H1 (cell line): ENCODE measurements around the gene CYLD. TPM values are rescaled to one million over a fixed set of nuclear protein-coding genes. Genes with fewer than 3 reads are reported as not detected.

Source experiments
- CTCF ChIA-PET: fragments of 300-600 bp; sonication (Branson Sonifier 250); formaldehyde crosslinking; loops from one replicate; lab custom pipeline; 2021; ENCODE audit not compliant: partially characterized antibody; lab: Charles Lee
- POLR2A ChIA-PET: fragments of 300-600 bp; sonication (Branson Sonifier 250); formaldehyde crosslinking; loops from one replicate; lab custom pipeline; 2021; ENCODE audit warnings: inconsistent platforms; ENCODE audit not compliant: partially characterized antibody; lab: Charles Lee
- DNase-seq, 2 experiments: peaks; one replicate each; pipeline versions ENCODE4 v3.0.0 to v3.0.0-alpha.2; 2010 to 2022; ENCODE audit warnings: low spot score in 2 of 2, low read depth in 1 of 2, mixed read lengths in 1 of 2
- FAIRE-seq: peaks from 2 replicates; lab custom pipeline; 2011; peaks lifted over from hg19 to GRCh38; lab: Jason Lieb, UNC
- H2AFZ ChIP-seq: 2 replicates; pipeline ENCODE4 v1.8.1; 2012; ENCODE audit warnings: low read length, inconsistent platforms
- H2AK5ac ChIP-seq: 2 replicates; pipeline ENCODE4 v1.6.1; 2013; ENCODE audit warnings: low read depth, low read length
- H2BK120ac ChIP-seq: replicated peaks from 2 replicates; pipeline ENCODE3; 2013; ENCODE audit warnings: low read depth, low read length, inconsistent platforms
- H2BK12ac ChIP-seq: 2 replicates; pipeline ENCODE4 v1.6.1; 2013; ENCODE audit warnings: low read depth, low read length
- H2BK15ac ChIP-seq: 2 replicates; pipeline ENCODE4 v1.6.1; 2013; ENCODE audit warnings: low read length
- H2BK20ac ChIP-seq: 2 replicates; pipeline ENCODE4 v1.6.1; 2013; ENCODE audit warnings: low read length
- H2BK5ac ChIP-seq: 2 replicates; pipeline ENCODE4 v1.6.1; 2013; ENCODE audit warnings: low read depth, low read length
- H3K14ac ChIP-seq: 2 replicates; pipeline ENCODE4 v1.6.1; 2013; ENCODE audit warnings: inconsistent platforms; ENCODE audit not compliant: insufficient read length
- H3K18ac ChIP-seq: 2 replicates; pipeline ENCODE4 v1.6.1; 2013; ENCODE audit warnings: low read length; ENCODE audit errors: extremely low read depth
- H3K23ac ChIP-seq: 2 replicates; pipeline ENCODE4 v1.6.1; 2013; ENCODE audit warnings: inconsistent platforms; ENCODE audit not compliant: insufficient read length
- H3K23me2 ChIP-seq: 2 replicates; pipeline ENCODE4 v1.6.1; 2013; ENCODE audit warnings: low read depth, low read length
- H3K27ac ChIP-seq: 2 replicates; pipeline ENCODE4 v1.6.1; 2011; ENCODE audit warnings: low read depth, low read length, inconsistent platforms
- H3K27me3 ChIP-seq, 4 experiments: replicated peaks in 1 of 4; 1 replicate in 1 of 4; 2 replicates in 3 of 4; pipeline versions ENCODE4 v1.6.1 to v1.8.1; 2011 to 2013; ENCODE audit warnings: low read length in 3 of 4, mild to moderate bottlenecking in 3 of 4, inconsistent platforms in 2 of 4, mixed read lengths in 2 of 4, moderate library complexity in 1 of 4; ENCODE audit not compliant: control insufficient read depth in 3 of 4, insufficient read depth in 3 of 4; ENCODE audit errors: extremely low read depth in 1 of 4
- H3K36me3 ChIP-seq, 4 experiments: 2 replicates each; pipeline versions ENCODE4 v1.6.1 to v1.8.1; 2011 to 2013; ENCODE audit warnings: mild to moderate bottlenecking in 4 of 4, low read length in 3 of 4, moderate library complexity in 2 of 4, control low read depth in 1 of 4, inconsistent platforms in 1 of 4; ENCODE audit not compliant: insufficient read depth in 4 of 4, control insufficient read depth in 2 of 4
- H3K4ac ChIP-seq: replicated peaks from 2 replicates; pipeline ENCODE3; 2013; ENCODE audit warnings: low read length, low read depth, mixed read lengths, inconsistent platforms; ENCODE audit not compliant: insufficient read length
- H3K4me1 ChIP-seq, 4 experiments: replicated peaks in 1 of 4; 1 replicate in 1 of 4; 2 replicates in 3 of 4; pipeline versions ENCODE4 v1.6.1 to v1.8.1; 2011 to 2013; ENCODE audit warnings: low read length in 3 of 4, inconsistent platforms in 2 of 4, mixed read lengths in 1 of 4; ENCODE audit not compliant: insufficient read depth in 4 of 4, control insufficient read depth in 3 of 4
- H3K4me2 ChIP-seq, 2 experiments: 2 replicates each; pipeline versions ENCODE4 v1.6.1 to v1.8.1; 2011 to 2013; ENCODE audit warnings: low read depth in 2 of 2, low read length in 2 of 2, control low read depth in 1 of 2, inconsistent platforms in 1 of 2, mild to moderate bottlenecking in 1 of 2; ENCODE audit not compliant: insufficient read depth in 1 of 2
- H3K4me3 ChIP-seq, 4 experiments: fragments of 200-600, 300-600 bp in 1 of 4; sonication (generic), shearing (Covaris generic), sonication (Bioruptor Twin) in 1 of 4; 2 replicates each; pipeline versions ENCODE4 v1.5.1 to v1.8.1; 2011 to 2016; ENCODE audit warnings: low read length in 4 of 4, low read depth in 3 of 4, control low read depth in 2 of 4, inconsistent platforms in 2 of 4, mild to moderate bottlenecking in 2 of 4, mixed read lengths in 1 of 4, moderate library complexity in 1 of 4; ENCODE audit not compliant: insufficient read depth in 2 of 4; ENCODE audit errors: extremely low read depth in 1 of 4
- H3K56ac ChIP-seq: replicated peaks from 2 replicates; pipeline ENCODE3; 2013; ENCODE audit warnings: low read depth, mild to moderate bottlenecking, mixed read lengths, low read length, inconsistent platforms; ENCODE audit not compliant: insufficient read length
- H3K79me1 ChIP-seq: 2 replicates; pipeline ENCODE4 v1.6.1; 2013; ENCODE audit warnings: low read depth, low read length, control low read depth
- H3K79me2 ChIP-seq, 2 experiments: 2 replicates each; pipeline versions ENCODE4 v1.6.1 to v1.8.1; 2012 to 2013; ENCODE audit warnings: low read length in 2 of 2, mild to moderate bottlenecking in 2 of 2, inconsistent platforms in 1 of 2; ENCODE audit not compliant: insufficient read depth in 2 of 2, control insufficient read depth in 1 of 2
- H3K9ac ChIP-seq, 4 experiments: replicated peaks in 1 of 4; 1 replicate in 1 of 4; 2 replicates in 3 of 4; pipeline versions ENCODE4 v1.6.1 to v1.8.1; 2011 to 2013; ENCODE audit warnings: low read depth in 3 of 4, low read length in 3 of 4, control low read depth in 2 of 4, mild to moderate bottlenecking in 2 of 4, moderate library complexity in 2 of 4, inconsistent platforms in 1 of 4; ENCODE audit errors: extremely low read depth in 1 of 4
- H3K9me3 ChIP-seq, 2 experiments: 2 replicates each; pipeline versions ENCODE4 v1.6.1 to v1.8.1; 2012 to 2013; ENCODE audit warnings: mild to moderate bottlenecking in 2 of 2, moderate library complexity in 2 of 2, control low read depth in 1 of 2, inconsistent platforms in 1 of 2, low read depth in 1 of 2, low read length in 1 of 2, mixed read lengths in 1 of 2; ENCODE audit not compliant: insufficient read depth in 2 of 2
- H4K20me1 ChIP-seq, 2 experiments: replicated peaks in 1 of 2; 2 replicates each; pipeline versions ENCODE3 to v1.8.1; 2011 to 2013; ENCODE audit warnings: inconsistent platforms in 2 of 2, low read length in 2 of 2, mild to moderate bottlenecking in 1 of 2; ENCODE audit not compliant: insufficient read depth in 2 of 2, control insufficient read depth in 1 of 2
- H4K5ac ChIP-seq: 2 replicates; pipeline ENCODE4 v1.6.1; 2013; ENCODE audit warnings: low read length, low read depth, mixed read lengths, inconsistent platforms; ENCODE audit not compliant: insufficient read length
- H4K8ac ChIP-seq: 2 replicates; pipeline ENCODE4 v1.8.0; 2013; ENCODE audit warnings: mild to moderate bottlenecking, moderate library complexity, low read length, inconsistent platforms; ENCODE audit not compliant: insufficient read depth; ENCODE audit errors: extremely low read depth
- H4K91ac ChIP-seq: replicated peaks from 2 replicates; pipeline ENCODE3; 2013; ENCODE audit warnings: low read length, mixed read lengths, inconsistent platforms; ENCODE audit not compliant: insufficient read length
- ASH2L ChIP-seq: fragments of 200-600, 300-600 bp; sonication (generic); IDR thresholded peaks from one replicate; pipeline ENCODE4 v1.7.1; 2017; ENCODE audit warnings: low read length
- CHD1 ChIP-seq: IDR thresholded peaks from 2 replicates; pipeline ENCODE4 v1.6.1; 2012; ENCODE audit warnings: low read depth, low read length, improper control_type of control experiment
- EZH2 ChIP-seq: fragments of 200-600 bp; sonication (generic); IDR thresholded peaks from 2 replicates; pipeline ENCODE4 v1.7.1; 2012; ENCODE audit warnings: low read depth, mild to moderate bottlenecking, moderate library complexity, low read length, inconsistent platforms; ENCODE audit not compliant: severe bottlenecking
- GTF2F1 ChIP-seq: IDR thresholded peaks from 2 replicates; pipeline ENCODE4 v1.6.1; 2012; ENCODE audit warnings: low read depth, low read length, improper control_type of control experiment, borderline replicate concordance
- MAFK ChIP-seq: IDR thresholded peaks from 2 replicates; pipeline ENCODE4 v1.6.1; 2012; ENCODE audit warnings: low read depth, mild to moderate bottlenecking, improper control_type of control experiment, low read length
- NANOG ChIP-seq: IDR thresholded peaks from 2 replicates; pipeline ENCODE4 v1.6.1; 2011; ENCODE audit warnings: low read length, low read depth, mild to moderate bottlenecking, inconsistent platforms; ENCODE audit not compliant: insufficient read depth, poor library complexity, severe bottlenecking
- RAD21 ChIP-seq, 2 experiments: IDR thresholded peaks in 1 of 2; conservative IDR thresholded peaks in 1 of 2; 2 replicates each; pipeline ENCODE4 v1.6.1; 2011; ENCODE audit warnings: low read depth in 2 of 2, low read length in 2 of 2, improper control_type of control experiment in 1 of 2, inconsistent platforms in 1 of 2, mild to moderate bottlenecking in 1 of 2, moderate library complexity in 1 of 2
- SIX5 ChIP-seq: IDR thresholded peaks from 2 replicates; pipeline ENCODE4 v1.6.1; 2011; ENCODE audit warnings: mild to moderate bottlenecking, low read depth, low read length
- SUZ12 ChIP-seq: fragments of 200-600 bp; sonication (generic); IDR thresholded peaks from 2 replicates; pipeline ENCODE4 v1.6.1; 2012; ENCODE audit warnings: mild to moderate bottlenecking, inconsistent platforms, low read length, moderate library complexity, mixed read lengths
- TAF7 ChIP-seq: optimal IDR thresholded peaks from 2 replicates; pipeline ENCODE3; 2011; ENCODE audit warnings: low read depth, mild to moderate bottlenecking, inconsistent platforms, low read length, moderate library complexity, borderline replicate concordance
- WGBS, 2 experiments: shearing (Covaris generic) in 1 of 2; methylation state at CpG; one replicate each; pipeline versions ENCODE4 v1.1.6 to v1.1.7; 2013 to 2015; ENCODE audit warnings: low lambda C conversion rate in 2 of 2, mixed read lengths in 2 of 2, inconsistent platforms in 1 of 2, low coverage in 1 of 2, missing lambda C conversion rate in 1 of 2; ENCODE audit not compliant: insufficient replicate concordance in 2 of 2, insufficient coverage in 1 of 2, insufficient read length in 1 of 2; ENCODE audit errors: extremely low coverage in 1 of 2, missing lambda C conversion rate in 1 of 2; 5-methylcytosine and 5-hydroxymethylcytosine counted together
- polyA plus RNA-seq, 7 experiments: library from polyadenylated mRNA; depleted of rRNA in 3 of 7; stranded (reverse) in 5 of 7; unstranded in 2 of 7; fragments of >200 nt in 5 of 7; fragments of 200-250 nt in 2 of 7; gene quantifications; 1 replicate in 5 of 7; 2 replicates in 1 of 7; 4 replicates in 1 of 7; pipeline versions ENCODE4 v1.2.1 to v1.2.3, GENCODE V29; 2011 to 2013; ENCODE audit warnings: missing spikeins in 2 of 7, mixed read lengths in 2 of 7
- total RNA-seq: library from RNA; stranded (reverse); fragmentation: NEBNext Ultra II Directional; extraction: Animal tissue kit (Norgen Biotek cat#: 25700); gene quantifications from 2 replicates; pipeline ENCODE4 v1.2.1, GENCODE V29; 2021
- TF ChIP-seq, protein P1 (sequence below): IDR thresholded peaks from 2 replicates; pipeline ENCODE4 v1.6.1; 2012; ENCODE audit warnings: inconsistent platforms

The CYLD gene
- total and polyA plus RNA-seq, 2 of the 8 experiments (the other 6 are each of a cell fraction or from before 2014, with no cell fraction given): 3.7 to 18.8 TPM

DNA sequence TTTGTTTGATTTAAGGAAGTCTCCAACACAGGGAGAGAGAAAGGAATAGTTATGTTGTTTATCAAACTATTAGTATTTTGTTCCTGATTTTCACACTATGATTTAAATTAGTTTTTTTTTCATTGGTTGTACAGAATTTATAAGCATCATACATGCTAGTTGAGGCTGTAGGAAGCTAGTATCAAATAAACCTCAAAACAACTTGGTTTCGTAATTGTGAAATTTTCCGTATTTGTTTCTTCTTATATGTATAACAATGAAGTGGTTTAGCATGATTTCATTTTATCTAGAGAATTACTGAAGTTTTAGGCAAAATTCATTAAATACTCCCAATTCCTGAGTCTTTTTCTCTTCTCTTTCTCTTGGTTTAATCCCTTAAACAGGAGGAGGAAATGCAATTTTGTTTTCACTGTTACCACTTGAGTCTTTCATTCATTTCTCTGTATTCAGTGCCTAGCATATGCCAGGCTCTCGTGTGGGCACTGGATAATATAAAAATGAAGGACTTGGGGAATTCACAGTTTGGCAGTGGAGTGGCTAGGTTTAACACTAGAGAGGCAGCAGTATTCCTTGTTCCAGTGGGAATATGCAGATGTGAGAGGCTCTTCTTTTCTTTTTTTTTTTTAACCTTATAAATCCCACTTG is 1.8 kb downstream of the CYLD start:
- H3K4me3 ChIP-seq: no peak overlapping the region
- no peak for FAIRE-seq
- H2BK15ac ChIP-seq: no peak overlapping the region
- H3K4me2 ChIP-seq: peak overlapping the region in 1 of 2 experiments; percentile 83; a peak in 3 of 4 replicates
- H2BK12ac ChIP-seq: no peak overlapping the region
- no peaks in the 10 kb centered on the region for H3K9me3 ChIP-seq
- no peak overlapping the region for H2AK5ac ChIP-seq
- TF ChIP-seq SUZ12 (no peak), RAD21 (IDR thresholded peaks at IDR 0.05 in 1 of 2, conservative IDR thresholded peaks at IDR 0.05 in 1 of 2; ENCODE audit: low read depth in 2 of 2, low read length in 2 of 2) (no peak), ASH2L (no peak), MAFK (no peak), SIX5 (no peak), EZH2 (no peak), TAF7 (no peak), CHD1 (no peak), NANOG (no peak), GTF2F1 (no peak)
- TF ChIP-seq, protein P1, sequence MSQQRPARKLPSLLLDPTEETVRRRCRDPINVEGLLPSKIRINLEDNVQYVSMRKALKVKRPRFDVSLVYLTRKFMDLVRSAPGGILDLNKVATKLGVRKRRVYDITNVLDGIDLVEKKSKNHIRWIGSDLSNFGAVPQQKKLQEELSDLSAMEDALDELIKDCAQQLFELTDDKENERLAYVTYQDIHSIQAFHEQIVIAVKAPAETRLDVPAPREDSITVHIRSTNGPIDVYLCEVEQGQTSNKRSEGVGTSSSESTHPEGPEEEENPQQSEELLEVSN: no peak
- no peaks in the 10 kb centered on the region for H3K79me2 ChIP-seq
- no peak overlapping the region for H2BK20ac ChIP-seq
- H3K56ac ChIP-seq: no peak overlapping the region
- no peak overlapping the region for H4K8ac ChIP-seq
- no peak overlapping the region for H2BK5ac ChIP-seq
- no peak overlapping the region for H4K5ac ChIP-seq
- no peaks in the 10 kb centered on the region for H3K23me2 ChIP-seq
- WGBS, 2 experiments: 82% methylated on average over 3 of the region's 3 CpGs; no CpG with 5 or more reads in 1 of the 2 experiments
- H2BK120ac ChIP-seq: no peak overlapping the region
- H4K20me1 ChIP-seq: no peaks in the 10 kb centered on the region
- H3K23ac ChIP-seq: no peak overlapping the region
- DNase-seq: no peak
- no peaks in the 10 kb centered on the region for H3K27me3 ChIP-seq
- no peak overlapping the region for H3K4ac ChIP-seq
- no peak overlapping the region for H2AFZ ChIP-seq
- H3K14ac ChIP-seq: no peak overlapping the region
- H3K36me3 ChIP-seq: no peaks in the 10 kb centered on the region
- ChIA-PET POLR2A (no interaction called here), CTCF (interaction anchor here (0.8 to 4.8 kb wide), 7 partner anchors 20 to 150 kb away, joined by 3 to 42 read pairs (median 3); no protein-coding TSS in a partner anchor)
- no peak overlapping the region for H3K9ac ChIP-seq
- H3K4me1 ChIP-seq: peaks cover 3 to 12% (median 5%) of the 10 kb centered on the region in 4 experiments; a peak in 6 of 7 replicates
- H3K27ac ChIP-seq: no peak overlapping the region
- no peaks in the 10 kb centered on the region for H3K79me1 ChIP-seq
- H3K18ac ChIP-seq: no peak overlapping the region
- H4K91ac ChIP-seq: no peak overlapping the region
